OCI-LY3 (cell line): ENCODE measurements around the gene MACROD2.
A peak's percentile ranks its signal among the peaks of the same experiment; 100 is the strongest.

Experiments used
- H2AFZ ChIP-seq: fragments of 200-600, 300-600 bp; shearing (Covaris generic); 2 replicates; pipeline ENCODE4 v1.6.0; 2014; ENCODE audit warnings: antibody characterized with exemption, low read depth, low read length
- H3K27ac ChIP-seq: fragments of 200-600, 300-600 bp; sonication (generic); 2 replicates; pipeline ENCODE4 v1.5.1; 2014; ENCODE audit warnings: mild to moderate bottlenecking, low read length, moderate library complexity, mixed read lengths
- H3K27me3 ChIP-seq: fragments of 200-600, 300-600 bp; sonication (generic); 2 replicates; pipeline ENCODE4 v1.6.1; 2014; ENCODE audit warnings: low read depth, low read length, mixed read lengths
- H3K36me3 ChIP-seq: fragments of 200-600, 300-600 bp; sonication (generic); replicated peaks from 2 replicates; pipeline ENCODE3; 2014; ENCODE audit warnings: low read depth, low read length, mixed read lengths
- H3K4me1 ChIP-seq: fragments of 300-600, 200-600 bp; sonication (generic); 2 replicates; pipeline ENCODE4 v1.6.1; 2014; ENCODE audit warnings: low read length, mixed read lengths
- H3K4me2 ChIP-seq: fragments of 200-600, 300-600 bp; sonication (generic); 2 replicates; pipeline ENCODE4 v1.6.1; 2014; ENCODE audit warnings: low read length, mixed read lengths
- H3K4me3 ChIP-seq: fragments of 300-600, 200-600 bp; sonication (generic); 2 replicates; pipeline ENCODE4 v1.5.1; 2014; ENCODE audit warnings: antibody characterized with exemption, mild to moderate bottlenecking, low read length, moderate library complexity
- H3K79me2 ChIP-seq: fragments of 300-600, 200-600 bp; shearing (Covaris generic); 2 replicates; pipeline ENCODE4 v1.6.1; 2014; ENCODE audit warnings: mild to moderate bottlenecking, low read length, mixed read lengths
- H3K9ac ChIP-seq: fragments of 300-600, 200-600 bp; shearing (Covaris generic); 2 replicates; pipeline ENCODE4 v1.6.0; 2014; ENCODE audit warnings: mild to moderate bottlenecking, low read length, moderate library complexity
- H3K9me3 ChIP-seq: fragments of 200-600, 300-600 bp; shearing (Covaris generic); 2 replicates; pipeline ENCODE4 v1.6.1; 2014; ENCODE audit warnings: low read length, mixed read lengths; ENCODE audit not compliant: insufficient read depth
- H4K20me1 ChIP-seq: fragments of 200-600, 300-600 bp; sonication (generic); 2 replicates; pipeline ENCODE4 v1.6.1; 2016; ENCODE audit warnings: low read length, mixed read lengths; ENCODE audit not compliant: insufficient read depth
- EZH2phosphoT487 ChIP-seq: fragments of 200-600 bp; shearing (Covaris generic); IDR thresholded peaks from 2 replicates; pipeline ENCODE4 v1.6.1; 2018; ENCODE audit warnings: antibody characterized with exemption, mixed run types, low read depth
- TF ChIP-seq, protein P1 (sequence below): fragments of 200-600, 300-600 bp; sonication (generic); IDR thresholded peaks from 2 replicates; pipeline ENCODE4 v1.5.1; 2014; ENCODE audit warnings: antibody characterized with exemption, low read length, low read depth

The MACROD2 gene

DNA sequence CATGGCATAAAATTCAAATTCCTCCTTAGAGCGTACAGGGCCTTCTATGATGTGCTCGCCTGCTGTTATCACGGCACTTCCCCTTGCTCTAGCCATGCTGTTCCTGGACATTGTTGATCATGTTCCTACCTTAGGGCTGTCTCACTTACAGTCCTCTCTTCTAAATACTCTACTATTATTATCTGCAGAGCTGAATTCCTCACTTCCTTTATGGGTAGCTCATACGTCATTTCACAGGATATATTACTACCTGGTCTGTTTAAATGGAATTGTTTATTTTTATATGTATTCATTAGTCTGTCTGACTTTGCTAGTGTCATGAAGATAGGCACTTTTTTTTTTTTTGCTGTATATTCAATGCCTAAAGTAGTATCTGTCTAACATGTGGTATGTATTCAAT is 436.8 kb downstream of the MACROD2 start:
- no peaks in the 10 kb centered on the region for H3K36me3 ChIP-seq
- TF ChIP-seq EZH2phosphoT487, result no peak
- TF ChIP-seq, protein P1, sequence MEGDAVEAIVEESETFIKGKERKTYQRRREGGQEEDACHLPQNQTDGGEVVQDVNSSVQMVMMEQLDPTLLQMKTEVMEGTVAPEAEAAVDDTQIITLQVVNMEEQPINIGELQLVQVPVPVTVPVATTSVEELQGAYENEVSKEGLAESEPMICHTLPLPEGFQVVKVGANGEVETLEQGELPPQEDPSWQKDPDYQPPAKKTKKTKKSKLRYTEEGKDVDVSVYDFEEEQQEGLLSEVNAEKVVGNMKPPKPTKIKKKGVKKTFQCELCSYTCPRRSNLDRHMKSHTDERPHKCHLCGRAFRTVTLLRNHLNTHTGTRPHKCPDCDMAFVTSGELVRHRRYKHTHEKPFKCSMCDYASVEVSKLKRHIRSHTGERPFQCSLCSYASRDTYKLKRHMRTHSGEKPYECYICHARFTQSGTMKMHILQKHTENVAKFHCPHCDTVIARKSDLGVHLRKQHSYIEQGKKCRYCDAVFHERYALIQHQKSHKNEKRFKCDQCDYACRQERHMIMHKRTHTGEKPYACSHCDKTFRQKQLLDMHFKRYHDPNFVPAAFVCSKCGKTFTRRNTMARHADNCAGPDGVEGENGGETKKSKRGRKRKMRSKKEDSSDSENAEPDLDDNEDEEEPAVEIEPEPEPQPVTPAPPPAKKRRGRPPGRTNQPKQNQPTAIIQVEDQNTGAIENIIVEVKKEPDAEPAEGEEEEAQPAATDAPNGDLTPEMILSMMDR, result no peak
- H4K20me1 ChIP-seq, result no peaks in the 10 kb centered on the region
- H3K4me3 ChIP-seq, result peak overlapping the region; percentile 46
- H3K9ac ChIP-seq, result peak overlapping the region; percentile 3; the same call in 1 of the 2 replicates
- H3K79me2 ChIP-seq, result no peaks in the 10 kb centered on the region
- 0 out of 2 replicates have a peak overlapping the region, but pooled peaks have one; percentile 62 for H2AFZ ChIP-seq
- H3K27ac ChIP-seq, result peak overlapping the region; percentile 49
- peaks cover 16% of the 10 kb centered on the region for H3K4me1 ChIP-seq
- peak overlapping the region; percentile 73 for H3K4me2 ChIP-seq
- no peaks in the 10 kb centered on the region for H3K27me3 ChIP-seq
- no peaks in the 10 kb centered on the region for H3K9me3 ChIP-seq

- no peak overlapping the region for H2AFZ ChIP-seq
- no peaks in the 10 kb centered on the region for H3K9me3 ChIP-seq
- no peak overlapping the region for H3K9ac ChIP-seq
- H3K27me3 ChIP-seq, result no peaks in the 10 kb centered on the region
- H3K4me3 ChIP-seq, result no peak overlapping the region
- no peak overlapping the region; the same call in 1 of the 2 replicates for H3K4me2 ChIP-seq
- no peaks in the 10 kb centered on the region for H4K20me1 ChIP-seq
- TF ChIP-seq, protein P1, result no peak
- TF ChIP-seq EZH2phosphoT487, result no peak
- H3K36me3 ChIP-seq, result no peaks in the 10 kb centered on the region
- peaks cover 16% of the 10 kb centered on the region for H3K4me1 ChIP-seq
- H3K27ac ChIP-seq, result no peak overlapping the region
- no peaks in the 10 kb centered on the region for H3K79me2 ChIP-seq
Observed at GRCh38 chr20:14432597-14432996, 437.3 kb downstream of the MACROD2 start.

GRCh38 chr20:14434384-14435136 is 439.2 kb downstream of the MACROD2 start:
- H3K9me3 ChIP-seq, result no peaks in the 10 kb centered on the region
- H3K4me1 ChIP-seq, result peaks cover 16% of the 10 kb centered on the region
- no peak overlapping the region for H3K4me2 ChIP-seq
- H3K36me3 ChIP-seq, result no peaks in the 10 kb centered on the region
- no peak overlapping the region for H2AFZ ChIP-seq
- no peak for TF ChIP-seq EZH2phosphoT487
- TF ChIP-seq, protein P1, result no peak
- H4K20me1 ChIP-seq, result no peaks in the 10 kb centered on the region
- no peak overlapping the region for H3K27ac ChIP-seq
- no peak overlapping the region for H3K9ac ChIP-seq
- no peaks in the 10 kb centered on the region for H3K79me2 ChIP-seq
- no peaks in the 10 kb centered on the region for H3K27me3 ChIP-seq
- H3K4me3 ChIP-seq, result no peak overlapping the region

- no peak overlapping the region for H3K4me3 ChIP-seq
- no peaks in the 10 kb centered on the region for H3K4me1 ChIP-seq
- H3K79me2 ChIP-seq, result no peaks in the 10 kb centered on the region
- no peak overlapping the region for H3K4me2 ChIP-seq
- H4K20me1 ChIP-seq, result no peaks in the 10 kb centered on the region
- H3K9me3 ChIP-seq, result no peaks in the 10 kb centered on the region
- peaks cover 3% of the 10 kb centered on the region; the same call in 1 of the 2 replicates for H3K27me3 ChIP-seq
- no peaks in the 10 kb centered on the region for H3K36me3 ChIP-seq
- no peak overlapping the region for H3K9ac ChIP-seq
- no peak overlapping the region; the same call in 1 of the 2 replicates for H2AFZ ChIP-seq
- H3K27ac ChIP-seq, result no peak overlapping the region
- TF ChIP-seq, protein P1, result no peak
- TF ChIP-seq EZH2phosphoT487, result no peak
Observed at GRCh38 chr20:14441201-14441600, 445.9 kb downstream of the MACROD2 start.
